Sigmoid colon (tissue), 7 donors: ENCODE measurements around the gene AUTS2. TPM values are rescaled to one million over a fixed set of nuclear protein-coding genes. Genes with fewer than 3 reads are reported as not detected.

Experiments
- DNase-seq: peaks from one replicate; pipeline ENCODE4 v3.0.0-alpha.2; 2019
- H3K27ac ChIP-seq, 4 donors: fragments of 200-600 bp; sonication (generic); one replicate each; pipeline ENCODE4 v1.5.1; 2016 to 2019; ENCODE audit warnings: mild to moderate bottlenecking in 1 of 4
- H3K27me3 ChIP-seq, 3 donors: fragments of 200-600 bp; sonication (generic); one replicate each; pipeline ENCODE4 v1.5.1; 2019; ENCODE audit warnings: mild to moderate bottlenecking in 1 of 3
- H3K36me3 ChIP-seq, 4 donors: fragments of 200-600 bp; sonication (generic); one replicate each; pipeline ENCODE4 v1.5.1; 2016 to 2019
- H3K4me1 ChIP-seq, 4 donors: fragments of 200-600 bp; sonication (generic); one replicate each; pipeline ENCODE4 v1.5.1; 2017 to 2019
- H3K4me3 ChIP-seq, 4 donors: fragments of 200-600 bp; sonication (generic); one replicate each; pipeline ENCODE4 v1.5.1; 2017 to 2019; ENCODE audit warnings: mild to moderate bottlenecking in 2 of 4, moderate library complexity in 1 of 4
- H3K9me3 ChIP-seq, 4 donors: fragments of 200-600 bp in 3 of 4; sonication (generic) in 3 of 4; one replicate each; pipeline versions ENCODE4 v1.5.1 to v1.6.1; 2013 to 2019
- EP300 ChIP-seq, 4 donors: sonication (generic); formaldehyde crosslinking; IDR thresholded peaks; one replicate each; pipeline ENCODE4 v1.6.1; 2017; ENCODE audit warnings: antibody characterized with exemption in 4 of 4
- POLR2A ChIP-seq, 2 donors: fragments of 450-650 bp; IDR thresholded peaks; one replicate each; pipeline ENCODE4 v1.6.1; 2016; ENCODE audit warnings: antibody characterized with exemption in 2 of 2, mild to moderate bottlenecking in 2 of 2, moderate library complexity in 2 of 2
- POLR2AphosphoS5 ChIP-seq, 4 donors: sonication (generic); formaldehyde crosslinking; IDR thresholded peaks; one replicate each; pipeline ENCODE4 v1.6.1; 2017; ENCODE audit warnings: antibody characterized with exemption in 4 of 4
- WGBS, 2 donors: extraction: QIAGEN DNeasy Blood & Tissue Kit; methylation state at CpG; one replicate each; pipeline ENCODE4 v1.1.7; 2013; 5-methylcytosine and 5-hydroxymethylcytosine counted together
- intact Hi-C: fragments of 100-400 bp; cut with DNase I; formaldehyde crosslinking; loops from one replicate; pipeline ENCODE4 v1.15.1; 2023
- polyA plus RNA-seq, 3 donors: library from polyadenylated mRNA; stranded (reverse); fragments of 200-250 nt; gene quantifications; one replicate each; pipeline ENCODE4 v1.2.3, GENCODE V29; 2013
- total RNA-seq, 4 donors: library from RNA; depleted of rRNA; stranded (reverse); fragments of >200 nt; gene quantifications; one replicate each; pipeline ENCODE4 v1.1.0, GENCODE V29; 2016
- TF ChIP-seq, protein P1 (sequence below), 4 experiments: fragments of 450-650 bp in 3 of 4; fragments of 200-600 bp in 1 of 4; IDR thresholded peaks; one replicate each; pipeline ENCODE4 v1.5.1; 2016 to 2019; ENCODE audit warnings: antibody characterized with exemption in 4 of 4, mild to moderate bottlenecking in 3 of 4, moderate library complexity in 2 of 4
- donor health status: healthy with polysubstance abuse.
- donor health status: Bipolar disorder and iron deficiency.
- donor health status: healthy.

The AUTS2 gene
- total and polyA plus RNA-seq, 7 donors, result 3.6 to 55.7 (median 25.5) TPM

DNA sequence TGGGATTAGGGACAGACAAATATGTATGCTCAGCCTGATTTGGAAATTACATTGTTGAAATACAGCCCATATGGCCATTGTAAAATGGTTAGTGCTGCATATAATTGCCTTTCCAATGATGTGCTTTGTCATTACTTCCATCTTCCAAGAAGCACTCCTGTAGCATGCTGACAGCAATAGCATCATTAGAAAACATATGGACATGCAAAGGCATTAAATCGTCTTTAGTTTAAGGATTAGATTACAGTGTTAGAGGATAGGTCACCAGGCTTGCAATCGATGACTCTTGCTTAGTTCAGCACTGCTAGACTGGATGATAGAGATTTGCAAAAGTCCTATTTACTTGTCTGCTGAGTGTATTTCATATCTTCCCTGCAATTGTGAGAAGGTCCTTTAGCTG lies 17.4 kb downstream of the AUTS2 start:
- TF ChIP-seq POLR2A (IDR thresholded peaks at IDR 0.05) (no peak), POLR2AphosphoS5 (IDR thresholded peaks at IDR 0.05) (no peak), EP300 (IDR thresholded peaks at IDR 0.05) (no peak)
- TF ChIP-seq, protein P1, sequence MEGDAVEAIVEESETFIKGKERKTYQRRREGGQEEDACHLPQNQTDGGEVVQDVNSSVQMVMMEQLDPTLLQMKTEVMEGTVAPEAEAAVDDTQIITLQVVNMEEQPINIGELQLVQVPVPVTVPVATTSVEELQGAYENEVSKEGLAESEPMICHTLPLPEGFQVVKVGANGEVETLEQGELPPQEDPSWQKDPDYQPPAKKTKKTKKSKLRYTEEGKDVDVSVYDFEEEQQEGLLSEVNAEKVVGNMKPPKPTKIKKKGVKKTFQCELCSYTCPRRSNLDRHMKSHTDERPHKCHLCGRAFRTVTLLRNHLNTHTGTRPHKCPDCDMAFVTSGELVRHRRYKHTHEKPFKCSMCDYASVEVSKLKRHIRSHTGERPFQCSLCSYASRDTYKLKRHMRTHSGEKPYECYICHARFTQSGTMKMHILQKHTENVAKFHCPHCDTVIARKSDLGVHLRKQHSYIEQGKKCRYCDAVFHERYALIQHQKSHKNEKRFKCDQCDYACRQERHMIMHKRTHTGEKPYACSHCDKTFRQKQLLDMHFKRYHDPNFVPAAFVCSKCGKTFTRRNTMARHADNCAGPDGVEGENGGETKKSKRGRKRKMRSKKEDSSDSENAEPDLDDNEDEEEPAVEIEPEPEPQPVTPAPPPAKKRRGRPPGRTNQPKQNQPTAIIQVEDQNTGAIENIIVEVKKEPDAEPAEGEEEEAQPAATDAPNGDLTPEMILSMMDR (IDR thresholded peaks at IDR 0.05), result no peak
- no peak overlapping the region for H3K27ac ChIP-seq
- DNase-seq, result no peak
- no peaks in the 10 kb centered on the region for H3K27me3 ChIP-seq
- H3K9me3 ChIP-seq, result no peaks in the 10 kb centered on the region
- H3K36me3 ChIP-seq, result no peaks in the 10 kb centered on the region
- peaks cover 0 to 16% (median 11%) of the 10 kb centered on the region in 4 donors for H3K4me1 ChIP-seq
- no peak overlapping the region for H3K4me3 ChIP-seq
- 90 to 92% methylated on average over 2 of the region's 2 CpGs for WGBS, 2 donors
- intact Hi-C loops, result no loop called here

DNA sequence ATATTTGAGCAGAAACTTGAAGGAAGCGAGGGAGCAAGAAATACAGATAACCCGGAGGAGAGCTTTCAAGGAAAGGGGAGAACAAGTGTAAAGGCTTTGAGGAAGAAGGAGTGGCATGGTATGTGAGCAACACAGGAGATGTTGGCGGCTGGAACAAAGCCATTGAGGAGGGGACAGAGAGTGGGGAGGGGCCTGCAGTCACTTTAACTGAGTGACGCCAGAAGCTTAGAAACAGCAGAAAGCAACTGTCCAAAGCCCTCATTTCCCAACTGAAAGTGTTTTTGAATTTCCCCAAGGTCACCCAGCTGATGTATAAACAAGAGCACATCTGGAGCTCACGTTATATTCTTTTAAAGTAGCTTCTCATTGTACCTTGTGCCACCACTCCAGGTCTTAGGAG lies 19.1 kb downstream of the AUTS2 start:
- no peaks in the 10 kb centered on the region for H3K27me3 ChIP-seq
- TF ChIP-seq POLR2AphosphoS5 (IDR thresholded peaks at IDR 0.05) (no peak), EP300 (IDR thresholded peaks at IDR 0.05) (no peak)
- TF ChIP-seq, protein P1 (IDR thresholded peaks at IDR 0.05), result no peak
- no peak for DNase-seq
- H3K4me1 ChIP-seq, result peaks cover 0 to 17% (median 10%) of the 10 kb centered on the region in 4 donors
- no peak overlapping the region for H3K4me3 ChIP-seq
- 52 to 71% methylated on average over 5 of the region's 5 CpGs for WGBS, 2 donors
- H3K9me3 ChIP-seq, result no peaks in the 10 kb centered on the region
- intact Hi-C loops, result no loop called here
- H3K27ac ChIP-seq, result no peak overlapping the region
- H3K36me3 ChIP-seq, result no peaks in the 10 kb centered on the region

DNA sequence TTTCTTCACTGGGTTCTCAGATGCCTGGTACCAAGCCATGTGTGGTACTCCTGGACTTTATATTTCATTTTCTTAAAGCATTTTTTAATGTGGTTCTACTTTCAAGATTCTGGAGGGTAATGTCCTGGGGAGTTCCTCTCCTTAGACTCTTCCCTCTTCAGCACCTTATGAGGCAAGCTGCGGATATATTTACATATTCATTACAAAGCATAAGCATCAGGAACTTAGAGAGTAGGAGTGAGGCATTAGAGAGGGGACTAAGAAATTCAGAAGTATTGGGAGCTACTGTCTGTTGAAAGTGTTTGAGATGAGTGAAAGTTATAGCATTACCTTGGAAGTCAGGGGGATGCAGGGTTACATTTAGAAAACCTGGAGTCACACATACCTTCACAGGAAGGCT lies 20.8 kb downstream of the AUTS2 start:
- intact Hi-C loops, result no loop called here
- H3K36me3 ChIP-seq, result no peaks in the 10 kb centered on the region
- H3K4me1 ChIP-seq, result peaks cover 0 to 24% (median 14%) of the 10 kb centered on the region in 4 donors
- TF ChIP-seq EP300 (IDR thresholded peaks at IDR 0.05), result no peak
- no peak for TF ChIP-seq POLR2A (IDR thresholded peaks at IDR 0.05)
- TF ChIP-seq, protein P1 (IDR thresholded peaks at IDR 0.05), result no peak
- no peak for TF ChIP-seq POLR2AphosphoS5 (IDR thresholded peaks at IDR 0.05)
- H3K9me3 ChIP-seq, result no peaks in the 10 kb centered on the region
- no peaks in the 10 kb centered on the region for H3K27me3 ChIP-seq
- no peak overlapping the region for H3K4me3 ChIP-seq
- 85 to 94% methylated on average over 1 of the region's 1 CpG for WGBS, 2 donors
- DNase-seq, result no peak
- H3K27ac ChIP-seq, result no peak overlapping the region

DNA sequence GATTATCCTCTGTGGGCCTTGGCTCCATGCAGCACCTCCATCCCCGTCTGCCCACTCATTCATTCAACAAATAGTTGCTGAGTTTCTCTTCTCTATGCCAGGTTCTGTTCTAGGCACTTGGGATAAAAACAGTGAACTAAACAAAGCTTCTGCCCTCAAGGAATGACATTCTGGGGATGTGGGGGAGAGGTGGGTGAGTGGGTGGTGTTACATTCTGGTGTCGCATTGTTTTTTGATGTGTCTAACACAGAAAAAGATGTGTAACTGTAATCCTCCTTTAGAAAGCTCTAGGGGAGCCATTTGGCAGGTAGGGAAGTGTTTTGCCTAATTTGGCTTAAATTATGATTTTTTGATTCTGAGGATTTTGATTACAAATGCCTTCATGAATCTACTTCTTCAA lies 21.4 kb downstream of the AUTS2 start:
- H3K36me3 ChIP-seq, result no peaks in the 10 kb centered on the region
- H3K27me3 ChIP-seq, result no peaks in the 10 kb centered on the region
- H3K27ac ChIP-seq, result no peak overlapping the region
- TF ChIP-seq POLR2AphosphoS5 (IDR thresholded peaks at IDR 0.05) (no peak), EP300 (IDR thresholded peaks at IDR 0.05) (no peak), POLR2A (IDR thresholded peaks at IDR 0.05) (no peak)
- TF ChIP-seq, protein P1 (IDR thresholded peaks at IDR 0.05), result no peak
- no peaks in the 10 kb centered on the region for H3K9me3 ChIP-seq
- DNase-seq, result no peak
- no peak overlapping the region for H3K4me3 ChIP-seq
- peaks cover 0 to 29% (median 19%) of the 10 kb centered on the region in 4 donors for H3K4me1 ChIP-seq
- intact Hi-C loops, result no loop called here
- WGBS, 2 donors, result 78 to 83% methylated on average over 2 of the region's 2 CpGs

DNA sequence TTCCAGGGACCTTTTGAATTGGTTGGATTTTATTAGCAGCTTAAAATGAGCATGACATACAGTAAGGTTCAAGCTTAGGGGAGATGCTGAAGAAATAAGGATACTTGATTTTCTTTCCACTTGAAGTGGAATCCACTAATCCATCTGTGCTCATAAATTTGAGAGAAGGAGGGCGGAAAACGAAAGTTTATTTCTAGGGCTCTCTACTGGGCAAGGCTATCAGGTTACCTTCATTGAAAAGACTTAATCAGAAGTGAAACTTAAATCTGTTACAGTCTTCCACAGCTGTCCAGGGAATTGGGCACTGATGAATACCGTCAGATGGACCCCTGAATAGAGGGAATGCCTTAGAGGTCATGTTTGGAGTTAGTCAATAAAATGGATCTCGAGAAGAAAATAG lies 21.8 kb downstream of the AUTS2 start:
- no peak for DNase-seq
- no peak overlapping the region for H3K27ac ChIP-seq
- H3K9me3 ChIP-seq, result no peaks in the 10 kb centered on the region
- no peak overlapping the region for H3K4me3 ChIP-seq
- no peaks in the 10 kb centered on the region for H3K36me3 ChIP-seq
- no peaks in the 10 kb centered on the region for H3K27me3 ChIP-seq
- 42 to 58% methylated on average over 4 of the region's 4 CpGs for WGBS, 2 donors
- peaks cover 0 to 34% (median 23%) of the 10 kb centered on the region in 4 donors for H3K4me1 ChIP-seq
- TF ChIP-seq POLR2A (IDR thresholded peaks at IDR 0.05), result no peak
- no peak for TF ChIP-seq POLR2AphosphoS5 (IDR thresholded peaks at IDR 0.05)
- TF ChIP-seq, protein P1 (IDR thresholded peaks at IDR 0.05), result no peak
- TF ChIP-seq EP300 (IDR thresholded peaks at IDR 0.05), result no peak
- intact Hi-C loops, result no loop called here
